Muscle layer of colon (tissue), 2 donors: ENCODE data around the gene CTIF.
A peak's percentile ranks its signal among the peaks of the same experiment; 100 is the strongest.
"Not testable (repeated sequence)": the region's sequence is repeated elsewhere in the genome, so short reads cannot be mapped to it uniquely, and the experiment has no call there.

Experiments
- H3K27ac ChIP-seq: one replicate; pipeline ENCODE4 v1.7.0; 2013; ENCODE audit warnings: low read depth, mild to moderate bottlenecking, low read length, moderate library complexity
- H3K27me3 ChIP-seq, 2 donors: one replicate each; pipeline ENCODE4 v1.7.0; 2013; ENCODE audit warnings: low read length in 2 of 2, mild to moderate bottlenecking in 2 of 2; ENCODE audit not compliant: insufficient read depth in 2 of 2, control insufficient read depth in 1 of 2
- H3K36me3 ChIP-seq: one replicate; pipeline ENCODE4 v1.7.0; 2013; ENCODE audit warnings: mild to moderate bottlenecking, low read length; ENCODE audit not compliant: insufficient read depth
- H3K4me1 ChIP-seq: one replicate; pipeline ENCODE4 v1.7.0; 2013; ENCODE audit warnings: mild to moderate bottlenecking, low read length; ENCODE audit not compliant: insufficient read depth
- H3K4me3 ChIP-seq, 2 donors: one replicate each; pipeline ENCODE4 v1.7.0; 2013; ENCODE audit warnings: low read length in 2 of 2, low read depth in 1 of 2, mild to moderate bottlenecking in 1 of 2, moderate library complexity in 1 of 2
- H3K9ac ChIP-seq: one replicate; pipeline ENCODE4 v1.7.0; 2013; ENCODE audit warnings: low read length
- H3K9me3 ChIP-seq: one replicate; pipeline ENCODE4 v1.7.0; 2013; ENCODE audit warnings: mild to moderate bottlenecking, low read length
- donor health status: abdominal sarcoma.
- donor health status: Adenocarcinoma of cecum.

The CTIF gene

GRCh38 chr18:48538531-48539405 is at the start of gene CTIF:
TSS of gene CTIF (plus strand) at chr18:48539031. CDS start at chr18:48619566, 80,535 bp downstream.
- no peaks in the 10 kb centered on the region for H3K36me3 ChIP-seq
- peaks cover 30% of the 10 kb centered on the region for H3K4me1 ChIP-seq
- peak within 1 kb of the TSS; percentile 96 for H3K27ac ChIP-seq
- H3K9ac ChIP-seq: peak within 1 kb of the TSS; percentile 80
- H3K4me3 ChIP-seq: peak within 1 kb of the TSS; percentile 89 to 90
- no peaks in the 10 kb centered on the region for H3K27me3 ChIP-seq
- H3K9me3 ChIP-seq: no peaks in the 10 kb centered on the region

GRCh38 chr18:48490641-48491293 is 48.1 kb upstream of the CTIF start:
- H3K36me3 ChIP-seq: no peaks in the 10 kb centered on the region
- peaks cover 11% of the 10 kb centered on the region for H3K4me1 ChIP-seq
- H3K9ac ChIP-seq: no peak overlapping the region
- H3K4me3 ChIP-seq: no peak overlapping the region
- H3K9me3 ChIP-seq: no peaks in the 10 kb centered on the region
- H3K27me3 ChIP-seq: no peaks in the 10 kb centered on the region
- no peak overlapping the region for H3K27ac ChIP-seq

DNA sequence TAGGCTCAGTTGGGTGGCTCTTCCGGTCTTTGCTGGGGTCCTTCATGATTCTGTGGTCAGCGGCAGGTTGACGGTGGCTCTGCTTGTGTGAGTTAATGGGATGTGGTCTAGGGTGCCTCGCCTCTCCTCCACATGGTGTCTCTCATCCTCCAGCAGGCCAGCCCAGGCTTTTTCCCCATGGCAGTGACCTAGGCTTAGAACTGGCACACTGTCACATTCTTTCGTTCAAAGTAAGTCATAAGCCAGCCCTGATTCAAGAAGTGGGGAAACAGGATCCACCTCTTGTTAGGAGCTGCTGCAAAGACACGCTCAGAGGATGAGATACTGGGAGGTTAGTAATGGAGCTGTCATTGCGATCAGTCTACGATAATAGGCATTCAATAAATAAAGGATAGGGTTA is 46.0 kb upstream of the CTIF start:
- Histone ChIP-seq H3K9me3 (no peaks in the 10 kb centered on the region), H3K27ac (no peak overlapping the region), H3K27me3 (no peaks in the 10 kb centered on the region), H3K9ac (no peak overlapping the region), H3K36me3 (no peaks in the 10 kb centered on the region), H3K4me3 (no peak overlapping the region), H3K4me1 (peaks cover 11% of the 10 kb centered on the region)

GRCh38 chr18:48493434-48494230 is 45.2 kb upstream of the CTIF start:
- no peaks in the 10 kb centered on the region for H3K9me3 ChIP-seq
- H3K36me3 ChIP-seq: no peaks in the 10 kb centered on the region
- no peaks in the 10 kb centered on the region for H3K27me3 ChIP-seq
- H3K4me3 ChIP-seq: no peak overlapping the region
- no peak overlapping the region for H3K9ac ChIP-seq
- no peak overlapping the region for H3K27ac ChIP-seq
- peaks cover 11% of the 10 kb centered on the region for H3K4me1 ChIP-seq

GRCh38 chr18:48497863-48498262 is 41.0 kb upstream of the CTIF start:
- H3K36me3 ChIP-seq: no peaks in the 10 kb centered on the region
- H3K4me1 ChIP-seq: peaks cover 11% of the 10 kb centered on the region
- no peaks in the 10 kb centered on the region for H3K9me3 ChIP-seq
- H3K4me3 ChIP-seq: no peak overlapping the region
- H3K27me3 ChIP-seq: no peaks in the 10 kb centered on the region
- no peak overlapping the region for H3K9ac ChIP-seq
- no peak overlapping the region for H3K27ac ChIP-seq

DNA sequence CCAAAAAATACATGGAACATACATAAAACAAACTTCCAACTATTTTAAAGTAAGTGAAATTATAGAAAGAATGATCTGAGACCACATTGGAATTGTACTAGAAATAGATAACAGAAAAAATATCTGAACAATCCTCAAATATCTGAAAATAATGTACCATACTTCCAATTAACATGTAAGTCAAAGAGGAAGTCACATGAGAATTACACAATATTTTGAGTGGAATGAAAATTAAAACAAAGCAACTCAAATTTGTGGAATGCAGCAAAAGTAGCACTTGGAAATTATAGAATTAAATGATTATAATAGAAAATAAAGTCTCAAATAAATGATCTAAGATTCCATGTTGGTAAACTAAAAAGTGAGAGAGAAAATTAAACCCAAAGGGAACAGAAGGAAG is 38.3 kb upstream of the CTIF start:
- H3K36me3 ChIP-seq: no peaks in the 10 kb centered on the region
- H3K4me3 ChIP-seq: no peak overlapping the region
- no peaks in the 10 kb centered on the region for H3K4me1 ChIP-seq
- H3K27me3 ChIP-seq: no peaks in the 10 kb centered on the region
- no peaks in the 10 kb centered on the region for H3K9me3 ChIP-seq
- no peak overlapping the region for H3K9ac ChIP-seq
- H3K27ac ChIP-seq: no peak overlapping the region

- Histone ChIP-seq H3K9me3 (no peaks in the 10 kb centered on the region), H3K4me1 (no peaks in the 10 kb centered on the region), H3K36me3 (no peaks in the 10 kb centered on the region), H3K9ac (no peak overlapping the region), H3K4me3 (no peak overlapping the region), H3K27ac (no peak overlapping the region), H3K27me3 (no peaks in the 10 kb centered on the region)
These were observed 35.9 kb upstream of the CTIF start for GRCh38 chr18:48502906-48503305.

GRCh38 chr18:48504819-48505218 is 34.0 kb upstream of the CTIF start:
- Histone ChIP-seq H3K4me3 (no peak overlapping the region), H3K9ac (no peak overlapping the region), H3K4me1 (no peaks in the 10 kb centered on the region), H3K27ac (no peak overlapping the region), H3K27me3 (no peaks in the 10 kb centered on the region), H3K9me3 (no peaks in the 10 kb centered on the region), H3K36me3 (no peaks in the 10 kb centered on the region)

GRCh38 chr18:48506983-48507568 is 31.8 kb upstream of the CTIF start:
- not testable (repeated sequence) for H3K27ac ChIP-seq, H3K27me3 ChIP-seq

GRCh38 chr18:48512498-48512897 is 26.3 kb upstream of the CTIF start:
- not testable (repeated sequence) for H3K9ac ChIP-seq, H3K27ac ChIP-seq, H3K36me3 ChIP-seq, H3K4me3 ChIP-seq, H3K4me1 ChIP-seq, H3K9me3 ChIP-seq, H3K27me3 ChIP-seq

More at GRCh38 chr18:48506983-48507568, 31.8 kb upstream of the CTIF start:
- H3K4me1 ChIP-seq, H3K4me3 ChIP-seq, H3K36me3 ChIP-seq, H3K9me3 ChIP-seq, H3K9ac ChIP-seq: not testable (repeated sequence)

- Histone ChIP-seq H3K27me3 (no peaks in the 10 kb centered on the region), H3K9ac (no peak overlapping the region), H3K4me1 (no peaks in the 10 kb centered on the region), H3K4me3 (no peak overlapping the region), H3K27ac (no peak overlapping the region), H3K9me3 (no peaks in the 10 kb centered on the region), H3K36me3 (no peaks in the 10 kb centered on the region)
These were observed 24.0 kb upstream of the CTIF start for GRCh38 chr18:48514786-48515185.
